Osteocyte (in vitro differentiated cells): ENCODE results near the gene EIF4G1. TPM values are rescaled to one million over a fixed set of nuclear protein-coding genes. Genes with fewer than 3 reads are reported as not detected.
A peak's percentile ranks its signal among the peaks of the same experiment; 100 is the strongest.

Experiments
- DNase-seq: peaks from one replicate; pipeline ENCODE4 v3.0.0; 2021; ENCODE audit warnings: mixed read lengths; ENCODE audit not compliant: unreplicated experiment; ENCODE audit errors: extremely low spot score
- H3K27ac Mint-ChIP-seq: one replicate; pipeline ENCODE4 v1.8.0; 2021; ENCODE audit warnings: mild to moderate bottlenecking, mixed read lengths; ENCODE audit not compliant: unreplicated experiment
- H3K27me3 Mint-ChIP-seq: one replicate; pipeline ENCODE4 v1.8.0; 2021; ENCODE audit warnings: mixed read lengths; ENCODE audit not compliant: unreplicated experiment
- H3K36me3 Mint-ChIP-seq: one replicate; pipeline ENCODE4 v1.8.0; 2021; ENCODE audit warnings: mixed read lengths; ENCODE audit not compliant: unreplicated experiment
- H3K4me1 Mint-ChIP-seq: one replicate; pipeline ENCODE4 v1.8.0; 2021; ENCODE audit warnings: mixed read lengths; ENCODE audit not compliant: unreplicated experiment
- H3K4me3 Mint-ChIP-seq: one replicate; pipeline ENCODE4 v1.8.0; 2021; ENCODE audit warnings: mild to moderate bottlenecking, moderate library complexity, mixed read lengths; ENCODE audit not compliant: unreplicated experiment
- H3K9me3 Mint-ChIP-seq: one replicate; pipeline ENCODE4 v1.8.0; 2021; ENCODE audit warnings: mixed read lengths; ENCODE audit not compliant: unreplicated experiment
- total RNA-seq: library from RNA; stranded (reverse); gene quantifications from 2 replicates; pipeline ENCODE4 v1.2.1, GENCODE V29; 2021
- TF ChIP-seq, protein P1 (sequence below): fragments of 200-600 bp; sonication (generic); IDR thresholded peaks from 2 replicates; pipeline ENCODE4 v1.5.0; 2021; ENCODE audit warnings: antibody characterized with exemption, mild to moderate bottlenecking, moderate library complexity

The EIF4G1 gene
- total RNA-seq, 1 donor from 2014 or later: 385 TPM

DNA sequence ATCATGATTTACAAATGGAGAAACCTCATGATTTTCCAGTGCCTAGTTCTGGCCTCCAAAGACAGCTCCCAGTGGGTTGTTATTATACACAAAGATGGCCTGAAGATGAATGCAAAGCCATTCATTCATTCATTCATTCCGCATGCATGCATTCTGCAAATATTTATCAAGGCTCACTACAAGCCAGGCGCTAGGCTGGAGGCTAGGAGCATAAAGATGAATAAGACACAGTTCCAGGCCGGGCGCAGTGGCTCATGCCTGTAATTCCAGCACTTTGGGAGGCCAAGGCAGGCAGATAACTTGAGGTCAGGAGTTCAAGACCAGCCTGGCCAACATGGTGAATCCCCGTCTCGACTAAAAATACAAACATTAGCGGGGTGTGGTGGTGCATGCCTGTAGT lies 17.8 kb upstream of the EIF4G1 start:
- DNase-seq: no peak
- Mint-ChIP-seq H3K27ac (no peak overlapping the region), H3K4me3 (no peak overlapping the region)

DNA sequence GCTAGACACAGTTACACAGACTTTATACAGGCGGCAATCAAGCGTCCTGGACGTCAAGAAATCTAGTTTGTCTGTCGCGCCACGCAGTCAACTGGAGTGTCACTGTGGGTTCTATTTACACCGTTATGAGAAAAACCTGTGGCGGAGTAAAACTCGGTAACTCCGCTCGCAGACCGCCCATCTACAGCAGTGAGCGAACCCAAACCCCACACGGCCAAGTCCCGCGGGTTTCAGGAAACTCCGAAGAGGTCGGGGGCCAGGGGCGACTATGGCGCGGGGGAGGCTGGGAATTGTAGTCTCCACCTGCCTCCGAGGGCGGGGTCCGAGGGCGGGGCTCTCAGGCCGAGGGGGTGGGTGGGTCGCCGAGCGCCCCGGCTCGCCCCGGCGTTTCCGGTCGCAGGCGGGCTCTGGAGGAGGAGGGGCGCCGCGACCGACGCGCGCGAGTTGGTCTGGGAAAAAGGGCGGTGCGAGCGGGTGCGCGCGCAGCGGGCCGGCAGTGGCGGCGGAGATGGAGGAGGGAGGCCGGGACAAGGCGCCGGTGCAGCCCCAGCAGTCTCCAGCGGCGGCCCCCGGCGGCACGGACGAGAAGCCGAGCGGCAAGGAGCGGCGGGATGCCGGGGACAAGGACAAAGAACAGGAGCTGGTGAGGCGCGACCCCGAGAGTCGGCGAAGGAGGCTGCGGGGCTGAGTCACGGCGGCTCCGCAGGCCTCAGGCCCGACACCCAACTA lies 15.5 kb upstream of the EIF4G1 start, which contains the start of gene PSMD2:
Gene PSMD2 (plus strand): TSS at position 483 of the 729 bp plus-strand sequence. CDS start 26 bp downstream, at position 509.
- TF ChIP-seq, protein P1, sequence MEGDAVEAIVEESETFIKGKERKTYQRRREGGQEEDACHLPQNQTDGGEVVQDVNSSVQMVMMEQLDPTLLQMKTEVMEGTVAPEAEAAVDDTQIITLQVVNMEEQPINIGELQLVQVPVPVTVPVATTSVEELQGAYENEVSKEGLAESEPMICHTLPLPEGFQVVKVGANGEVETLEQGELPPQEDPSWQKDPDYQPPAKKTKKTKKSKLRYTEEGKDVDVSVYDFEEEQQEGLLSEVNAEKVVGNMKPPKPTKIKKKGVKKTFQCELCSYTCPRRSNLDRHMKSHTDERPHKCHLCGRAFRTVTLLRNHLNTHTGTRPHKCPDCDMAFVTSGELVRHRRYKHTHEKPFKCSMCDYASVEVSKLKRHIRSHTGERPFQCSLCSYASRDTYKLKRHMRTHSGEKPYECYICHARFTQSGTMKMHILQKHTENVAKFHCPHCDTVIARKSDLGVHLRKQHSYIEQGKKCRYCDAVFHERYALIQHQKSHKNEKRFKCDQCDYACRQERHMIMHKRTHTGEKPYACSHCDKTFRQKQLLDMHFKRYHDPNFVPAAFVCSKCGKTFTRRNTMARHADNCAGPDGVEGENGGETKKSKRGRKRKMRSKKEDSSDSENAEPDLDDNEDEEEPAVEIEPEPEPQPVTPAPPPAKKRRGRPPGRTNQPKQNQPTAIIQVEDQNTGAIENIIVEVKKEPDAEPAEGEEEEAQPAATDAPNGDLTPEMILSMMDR: no peak
- Mint-ChIP-seq H3K27me3 (peaks cover 6% of the 10 kb centered on the region), H3K36me3 (peaks cover 26% of the 10 kb centered on the region), H3K9me3 (no peaks in the 10 kb centered on the region), H3K4me1 (peaks cover 16% of the 10 kb centered on the region), H3K27ac (peak within 1 kb of the TSS; percentile 85), H3K4me3 (peak within 1 kb of the TSS; percentile 92)
- peak; percentile 99 for DNase-seq

More for the DNA sequence above, 17.8 kb upstream of the EIF4G1 start:
- Mint-ChIP-seq H3K27me3 (peaks cover 14% of the 10 kb centered on the region), H3K4me1 (peaks cover 16% of the 10 kb centered on the region), H3K9me3 (no peaks in the 10 kb centered on the region), H3K36me3 (peaks cover 10% of the 10 kb centered on the region)
- TF ChIP-seq, protein P1: no peak

DNA sequence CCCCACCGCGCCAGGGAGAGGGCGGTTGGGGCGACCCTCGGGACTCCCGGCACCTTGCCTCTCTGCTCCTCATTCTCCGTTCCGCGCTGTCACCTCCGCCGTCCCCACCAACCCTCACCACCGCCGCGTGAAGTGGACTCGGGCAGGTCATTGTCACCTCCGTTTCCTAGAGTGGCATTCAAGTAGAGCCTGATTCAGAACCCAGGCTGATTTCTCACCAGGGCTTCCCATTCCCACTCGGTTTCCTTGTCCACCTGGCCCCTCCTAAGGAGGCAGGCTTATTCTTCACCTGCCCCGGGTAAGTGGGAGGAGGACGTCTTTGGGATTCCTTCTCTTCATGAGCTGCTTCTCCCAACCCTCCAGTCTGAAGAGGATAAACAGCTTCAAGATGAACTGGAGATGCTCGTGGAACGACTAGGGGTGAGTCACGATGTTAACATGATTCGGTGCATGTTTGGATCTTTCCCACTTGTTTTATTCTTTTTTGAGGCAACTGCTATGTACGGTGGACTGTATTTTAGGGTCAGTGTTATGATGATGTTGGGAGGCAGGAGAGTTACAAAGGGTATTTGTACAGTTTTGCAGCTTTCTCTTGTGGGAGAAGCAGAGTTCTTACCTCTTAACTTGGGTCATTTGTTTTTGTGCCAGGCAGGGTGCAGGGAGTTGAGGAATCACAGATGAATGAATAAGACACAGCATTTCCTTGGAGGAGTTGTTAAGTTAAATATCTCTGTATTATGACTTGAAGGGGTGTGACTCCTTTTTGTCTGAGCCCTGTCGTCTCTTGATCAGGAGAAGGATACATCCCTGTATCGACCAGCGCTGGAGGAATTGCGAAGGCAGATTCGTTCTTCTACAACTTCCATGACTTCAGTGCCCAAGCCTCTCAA lies 14.7 kb upstream of the EIF4G1 start:
- H3K36me3 Mint-ChIP-seq: peaks cover 33% of the 10 kb centered on the region
- H3K27me3 Mint-ChIP-seq: peaks cover 4% of the 10 kb centered on the region
- peaks cover 16% of the 10 kb centered on the region for H3K4me1 Mint-ChIP-seq
- no peaks in the 10 kb centered on the region for H3K9me3 Mint-ChIP-seq
- H3K4me3 Mint-ChIP-seq: peak overlapping the region; percentile 92
- TF ChIP-seq, protein P1: no peak
- peak overlapping the region; percentile 84 for H3K27ac Mint-ChIP-seq
- no peak for DNase-seq

DNA sequence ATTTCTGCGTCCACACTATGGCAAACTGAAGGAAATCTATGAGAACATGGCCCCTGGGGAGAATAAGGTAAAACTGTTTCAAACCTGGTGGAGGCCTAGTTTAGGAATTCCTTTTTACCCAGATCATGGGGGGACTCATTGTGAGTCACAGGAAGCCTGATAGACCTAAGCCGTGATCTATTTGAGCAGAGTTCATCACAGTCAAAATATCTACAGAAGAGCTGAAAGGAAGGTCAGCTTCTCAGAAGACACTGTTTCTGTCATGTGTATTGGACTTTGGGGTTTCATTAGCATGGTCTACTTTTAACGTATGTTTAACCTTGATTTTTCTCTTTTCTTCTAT lies 14.1 kb upstream of the EIF4G1 start:
- H3K36me3 Mint-ChIP-seq: peaks cover 36% of the 10 kb centered on the region
- no peaks in the 10 kb centered on the region for H3K27me3 Mint-ChIP-seq
- H3K9me3 Mint-ChIP-seq: no peaks in the 10 kb centered on the region
- DNase-seq: no peak
- no peak overlapping the region for H3K27ac Mint-ChIP-seq
- TF ChIP-seq, protein P1: no peak
- H3K4me3 Mint-ChIP-seq: peak overlapping the region; percentile 92
- H3K4me1 Mint-ChIP-seq: peaks cover 16% of the 10 kb centered on the region

DNA sequence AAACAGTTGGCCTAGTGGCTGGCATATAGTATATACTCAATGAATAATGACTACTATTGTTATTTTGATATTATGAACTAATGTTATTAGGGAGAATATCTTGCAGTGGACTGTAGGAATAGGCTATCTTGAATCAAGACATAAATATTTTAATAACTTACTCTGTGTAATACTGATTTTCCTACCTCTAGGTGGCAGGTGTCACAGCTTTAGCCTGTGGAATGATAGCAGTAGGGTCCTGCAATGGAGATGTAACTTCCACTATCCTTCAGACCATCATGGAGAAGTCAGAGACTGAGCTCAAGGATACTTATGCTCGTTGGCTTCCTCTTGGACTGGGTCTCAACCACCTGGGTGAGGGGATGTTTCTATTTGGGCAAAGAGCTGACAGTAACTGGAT lies 8.8 kb upstream of the EIF4G1 start:
- Mint-ChIP-seq H3K9me3 (no peaks in the 10 kb centered on the region), H3K27me3 (no peaks in the 10 kb centered on the region), H3K36me3 (peaks cover 73% of the 10 kb centered on the region), H3K4me3 (no peak overlapping the region), H3K27ac (no peak overlapping the region), H3K4me1 (peaks cover under 1% of the 10 kb centered on the region)
- TF ChIP-seq, protein P1: peak; percentile 49
- no peak for DNase-seq
